Activated CD8-positive, alpha-beta T cell treated with anti-CD3 and anti-CD28 coated beads, Interleukin-2, amount 10 ng/mL, durations not matched to agents 7 days and 5 days (primary cell): ENCODE data around the gene MTMR8. TPM values are rescaled to one million over a fixed set of nuclear protein-coding genes. Genes with fewer than 3 reads are reported as not detected.
"Not testable (repeated sequence)": the region's sequence is repeated elsewhere in the genome, so short reads cannot be mapped to it uniquely, and the experiment has no call there.

Experiments
- ATAC-seq: fragments of 150-1000 bp; cut with Tn5 transposase; one replicate; pipeline ENCODE4 v1.10.0; 2021; ENCODE audit warnings: moderate library complexity
- CTCF ChIA-PET: fragments of 350-600 bp; sonication (Branson Sonifier 250); formaldehyde crosslinking; loops from one replicate; lab custom pipeline; 2021; ENCODE audit warnings: antibody characterized with exemption; lab: Charles Lee
- POLR2A ChIA-PET: fragments of 350-600 bp; sonication (Branson Sonifier 250); formaldehyde crosslinking; loops from one replicate; lab custom pipeline; 2021; ENCODE audit warnings: antibody characterized with exemption; lab: Charles Lee
- DNase-seq: peaks from one replicate; pipeline ENCODE4 v3.0.0-alpha.2; 2020
- H3K27ac Mint-ChIP-seq: one replicate; pipeline ENCODE4 v1.8.0; 2021; ENCODE audit warnings: mild to moderate bottlenecking, mixed read lengths
- H3K27me3 Mint-ChIP-seq: one replicate; pipeline ENCODE4 v1.8.0; 2021; ENCODE audit warnings: low read depth, mixed read lengths
- H3K36me3 Mint-ChIP-seq: one replicate; pipeline ENCODE4 v1.8.0; 2021; ENCODE audit warnings: low read depth, mixed read lengths
- H3K4me1 Mint-ChIP-seq: one replicate; pipeline ENCODE4 v1.8.0; 2021; ENCODE audit warnings: low read depth, mixed read lengths
- H3K4me3 Mint-ChIP-seq: one replicate; pipeline ENCODE4 v1.8.0; 2021; ENCODE audit warnings: mild to moderate bottlenecking, mixed read lengths
- H3K9me3 Mint-ChIP-seq: one replicate; pipeline ENCODE4 v1.8.0; 2022; ENCODE audit warnings: mixed read lengths; ENCODE audit not compliant: insufficient read depth
- total RNA-seq, 2 experiments: library from RNA; stranded (reverse); gene quantifications; one replicate each; pipeline ENCODE4 v1.2.3, GENCODE V29; 2021

The MTMR8 gene
- total RNA-seq = 1 to 10 TPM; 4.0 to 4.8 TPM

DNA sequence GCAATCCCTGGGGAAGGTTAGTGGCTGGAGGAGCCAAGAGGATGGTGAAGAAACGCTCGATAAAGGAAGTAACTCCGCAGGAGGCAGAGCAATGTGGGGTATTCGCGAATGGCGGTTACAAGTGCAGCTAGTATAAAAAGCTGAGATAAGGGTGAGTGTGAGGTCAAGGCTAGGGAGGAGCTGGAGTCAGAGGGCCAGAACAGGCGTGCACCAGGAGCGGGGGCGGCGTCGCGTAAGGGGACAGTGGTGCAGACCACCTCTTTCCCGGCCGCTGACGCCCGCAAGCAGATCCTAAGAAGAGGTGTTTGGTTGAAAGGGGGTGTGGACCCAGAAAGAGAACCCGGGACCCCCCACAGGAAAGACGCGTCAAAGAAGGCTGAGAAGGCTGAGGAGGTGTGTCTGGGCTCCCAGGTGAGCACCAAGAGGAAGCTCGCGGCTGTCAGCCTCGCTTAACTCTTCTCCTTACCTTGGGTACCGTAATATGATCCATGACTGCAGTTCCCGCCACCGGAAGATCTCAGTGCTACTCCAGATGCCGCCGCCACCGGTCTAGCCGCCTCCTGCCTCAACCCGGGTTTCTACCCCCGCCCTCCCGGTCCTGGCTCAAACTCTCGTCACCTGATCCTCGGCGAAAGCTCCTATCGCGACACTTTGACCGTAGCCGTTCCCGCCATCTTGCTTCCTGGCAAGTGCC lies at the start of gene MTMR8:
Gene MTMR8 (minus strand): TSS at position 579 of the 694 bp plus-strand sequence. CDS start 89 bp downstream, at position 490.
- H3K9me3 Mint-ChIP-seq = no peaks in the 10 kb centered on the region
- DNase-seq (peak; percentile 84), ATAC-seq (peak; percentile 95)
- ChIA-PET POLR2A (interaction anchor here (1.0 kb wide), 1 partner anchor 1139 kb away, joined by 4 read pairs; no protein-coding TSS in a partner anchor), CTCF (no interaction called here)
- no peaks in the 10 kb centered on the region for H3K27me3 Mint-ChIP-seq
- peak within 1 kb of the TSS; percentile 87 for H3K4me3 Mint-ChIP-seq
- peaks cover 16% of the 10 kb centered on the region for H3K4me1 Mint-ChIP-seq
- H3K36me3 Mint-ChIP-seq = no peaks in the 10 kb centered on the region
- peak within 1 kb of the TSS; percentile 81 for H3K27ac Mint-ChIP-seq

- ATAC-seq (no peak), DNase-seq (no peak)
- ChIA-PET CTCF (no interaction called here), POLR2A (no interaction called here)
- no peak overlapping the region for H3K4me3 Mint-ChIP-seq
- no peaks in the 10 kb centered on the region for H3K9me3 Mint-ChIP-seq
- no peak overlapping the region for H3K27ac Mint-ChIP-seq
- no peaks in the 10 kb centered on the region for H3K36me3 Mint-ChIP-seq
- no peaks in the 10 kb centered on the region for H3K4me1 Mint-ChIP-seq
- H3K27me3 Mint-ChIP-seq = no peaks in the 10 kb centered on the region
Observed at GRCh38 chrX:64439551-64439950, 44.3 kb upstream of the MTMR8 start.

- H3K9me3 Mint-ChIP-seq = no peaks in the 10 kb centered on the region
- DNase-seq (no peak), ATAC-seq (no peak)
- H3K27me3 Mint-ChIP-seq = no peaks in the 10 kb centered on the region
- no peak overlapping the region for H3K4me3 Mint-ChIP-seq
- no peaks in the 10 kb centered on the region for H3K4me1 Mint-ChIP-seq
- no peaks in the 10 kb centered on the region for H3K36me3 Mint-ChIP-seq
- CTCF ChIA-PET = no interaction called here
- no peak overlapping the region for H3K27ac Mint-ChIP-seq
- POLR2A ChIA-PET = no interaction called here
Observed at GRCh38 chrX:64437665-64438064, 42.4 kb upstream of the MTMR8 start.

DNA sequence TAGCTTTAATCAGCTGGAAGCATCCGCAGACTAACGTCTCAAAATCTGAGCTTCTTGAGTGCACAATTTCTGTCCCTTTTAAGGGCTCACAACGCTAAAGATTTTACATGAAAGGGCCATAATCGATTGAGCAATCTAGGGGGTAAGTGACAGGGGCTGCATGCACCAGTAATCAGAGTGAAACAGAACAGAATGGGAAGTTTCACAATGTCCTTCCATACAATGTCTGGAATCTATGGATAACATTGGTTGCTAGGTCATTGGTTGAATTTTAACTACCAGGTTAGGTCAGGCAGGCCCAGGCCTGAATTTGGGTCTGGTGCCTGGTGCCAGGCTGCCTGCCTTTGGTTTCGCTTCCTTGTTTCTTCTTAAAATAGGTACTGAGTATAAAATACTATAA lies 42.0 kb upstream of the MTMR8 start:
- ATAC-seq = no peak
- Mint-ChIP-seq H3K4me1 (no peaks in the 10 kb centered on the region), H3K4me3 (no peak overlapping the region), H3K9me3 (no peaks in the 10 kb centered on the region), H3K27ac (no peak overlapping the region), H3K27me3 (no peaks in the 10 kb centered on the region), H3K36me3 (no peaks in the 10 kb centered on the region)
- DNase-seq = no peak
- ChIA-PET POLR2A (no interaction called here), CTCF (no interaction called here)

DNA sequence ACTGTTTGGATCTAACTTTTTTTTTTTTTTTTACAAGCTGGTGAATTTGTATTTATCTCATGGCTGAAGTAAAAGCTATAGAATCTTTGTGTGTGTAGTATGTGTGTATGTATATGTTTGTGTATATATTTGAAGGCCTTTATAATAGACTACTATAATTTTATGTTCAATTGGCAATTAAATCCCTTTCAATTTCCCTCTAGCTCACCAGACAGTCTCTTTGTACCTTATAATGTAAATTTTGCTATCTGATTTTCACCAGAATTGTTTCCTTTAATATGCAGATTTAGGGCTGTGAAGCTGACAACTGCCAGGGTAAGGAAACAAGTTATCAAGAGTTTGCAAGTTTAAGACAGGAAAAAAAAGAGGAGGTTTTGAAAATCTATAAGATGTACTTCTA lies 33.1 kb upstream of the MTMR8 start:
- Mint-ChIP-seq H3K4me3 (no peak overlapping the region), H3K9me3 (no peaks in the 10 kb centered on the region), H3K36me3 (no peaks in the 10 kb centered on the region), H3K27me3 (no peaks in the 10 kb centered on the region), H3K27ac (no peak overlapping the region), H3K4me1 (no peaks in the 10 kb centered on the region)
- CTCF ChIA-PET = no interaction called here
- POLR2A ChIA-PET = no interaction called here
- ATAC-seq = no peak
- DNase-seq = no peak

GRCh38 chrX:64427787-64428186 lies 32.5 kb upstream of the MTMR8 start:
- no peaks in the 10 kb centered on the region for H3K9me3 Mint-ChIP-seq
- no peak overlapping the region for H3K4me3 Mint-ChIP-seq
- H3K36me3 Mint-ChIP-seq = no peaks in the 10 kb centered on the region
- POLR2A ChIA-PET = no interaction called here
- ATAC-seq (no peak), DNase-seq (no peak)
- H3K4me1 Mint-ChIP-seq = no peaks in the 10 kb centered on the region
- H3K27ac Mint-ChIP-seq = no peak overlapping the region
- H3K27me3 Mint-ChIP-seq = no peaks in the 10 kb centered on the region
- CTCF ChIA-PET = no interaction called here

- Mint-ChIP-seq H3K36me3 (no peaks in the 10 kb centered on the region), H3K27me3 (no peaks in the 10 kb centered on the region), H3K4me1 (no peaks in the 10 kb centered on the region), H3K9me3 (no peaks in the 10 kb centered on the region), H3K27ac (no peak overlapping the region), H3K4me3 (no peak overlapping the region)
- CTCF ChIA-PET = no interaction called here
- POLR2A ChIA-PET = no interaction called here
- DNase-seq = no peak
- no peak for ATAC-seq
Observed at GRCh38 chrX:64427281-64427680, 32.0 kb upstream of the MTMR8 start.

GRCh38 chrX:64409730-64410129 lies 14.5 kb upstream of the MTMR8 start:
- ATAC-seq, H3K27ac Mint-ChIP-seq, CTCF ChIA-PET, H3K4me1 Mint-ChIP-seq, POLR2A ChIA-PET, H3K36me3 Mint-ChIP-seq, H3K9me3 Mint-ChIP-seq, H3K4me3 Mint-ChIP-seq, H3K27me3 Mint-ChIP-seq, DNase-seq: not testable (repeated sequence)

- CTCF ChIA-PET = no interaction called here
- ATAC-seq (no peak), DNase-seq (no peak)
- H3K27me3 Mint-ChIP-seq = no peaks in the 10 kb centered on the region
- peaks cover 16% of the 10 kb centered on the region for H3K4me1 Mint-ChIP-seq
- H3K4me3 Mint-ChIP-seq = no peak overlapping the region
- H3K9me3 Mint-ChIP-seq = no peaks in the 10 kb centered on the region
- POLR2A ChIA-PET = no interaction called here
- H3K27ac Mint-ChIP-seq = no peak overlapping the region
- H3K36me3 Mint-ChIP-seq = no peaks in the 10 kb centered on the region
Observed at GRCh38 chrX:64398088-64398487, 2.8 kb upstream of the MTMR8 start.

DNA sequence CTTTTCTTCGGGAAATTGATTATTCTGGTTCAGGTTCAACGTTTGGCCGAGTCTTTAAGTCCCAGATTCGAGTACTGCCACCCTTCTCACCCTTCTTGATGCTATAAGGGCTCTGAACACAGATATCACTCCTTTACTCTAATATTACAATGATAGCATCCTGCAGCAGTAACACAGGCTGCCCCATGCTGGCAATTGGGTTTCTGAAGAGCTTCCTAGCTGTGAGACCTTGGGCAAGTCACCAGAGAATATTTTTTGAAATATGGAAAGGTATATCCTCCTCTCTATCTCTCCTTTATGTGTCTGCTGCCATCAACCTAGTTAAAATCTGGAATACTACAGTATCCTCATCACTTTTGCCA lies 297 bp upstream of the MTMR8 start:
- H3K9me3 Mint-ChIP-seq = no peaks in the 10 kb centered on the region
- H3K27me3 Mint-ChIP-seq = no peaks in the 10 kb centered on the region
- ChIA-PET POLR2A (interaction anchor here (1.0 kb wide), 1 partner anchor 1139 kb away, joined by 4 read pairs; no protein-coding TSS in a partner anchor), CTCF (no interaction called here)
- no peaks in the 10 kb centered on the region for H3K36me3 Mint-ChIP-seq
- peaks cover 16% of the 10 kb centered on the region for H3K4me1 Mint-ChIP-seq
- no peak for DNase-seq
- peak overlapping the region; percentile 81 for H3K27ac Mint-ChIP-seq
- peak overlapping the region; percentile 87 for H3K4me3 Mint-ChIP-seq
- no peak for ATAC-seq

GRCh38 chrX:64394059-64394873 lies 986 bp downstream of the MTMR8 start:
- peak overlapping the region; percentile 81 for H3K27ac Mint-ChIP-seq
- no peaks in the 10 kb centered on the region for H3K9me3 Mint-ChIP-seq
- no peaks in the 10 kb centered on the region for H3K27me3 Mint-ChIP-seq
- peaks cover 16% of the 10 kb centered on the region for H3K4me1 Mint-ChIP-seq
- ChIA-PET POLR2A (no interaction called here), CTCF (no interaction called here)
- no peaks in the 10 kb centered on the region for H3K36me3 Mint-ChIP-seq
- peak; percentile 39 for ATAC-seq
- peak overlapping the region; percentile 87 for H3K4me3 Mint-ChIP-seq
- no peak for DNase-seq

- no peak overlapping the region for H3K4me3 Mint-ChIP-seq
- CTCF ChIA-PET = no interaction called here
- POLR2A ChIA-PET = no interaction called here
Observed at GRCh38 chrX:64389489-64389888, 5.8 kb downstream of the MTMR8 start.

More at GRCh38 chrX:64389489-64389888, 5.8 kb downstream of the MTMR8 start:
- H3K36me3 Mint-ChIP-seq = peaks cover 12% of the 10 kb centered on the region
- H3K27me3 Mint-ChIP-seq = no peaks in the 10 kb centered on the region
- peaks cover 11% of the 10 kb centered on the region for H3K4me1 Mint-ChIP-seq
- H3K9me3 Mint-ChIP-seq = no peaks in the 10 kb centered on the region
- H3K27ac Mint-ChIP-seq = no peak overlapping the region
- no peak for DNase-seq
- ATAC-seq = no peak
